Measurements from ENCODE around the gene GRM1.
"Not testable (repeated sequence)": the region's sequence is repeated elsewhere in the genome, so short reads cannot be mapped to it uniquely, and the experiment has no call there.

GRM1 gene

DNA sequence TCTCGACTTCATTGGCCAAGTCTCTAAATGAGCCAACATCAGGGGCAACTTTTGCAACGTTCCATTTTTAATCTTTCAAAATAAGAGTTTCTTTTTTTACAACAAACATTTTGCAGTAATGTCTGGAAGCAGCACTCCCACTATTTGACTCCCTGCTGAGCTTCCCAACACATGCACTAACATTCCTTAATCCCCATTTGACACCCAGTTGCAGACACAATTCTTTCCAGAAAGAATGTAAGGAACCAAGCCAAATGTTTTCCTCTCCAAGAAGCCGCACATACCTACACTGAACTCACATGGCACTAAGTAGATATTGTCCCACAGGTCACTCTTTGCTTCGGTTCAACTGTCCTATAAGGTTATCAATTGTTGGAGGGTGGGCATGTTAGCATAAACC lies 165.6 kb downstream of the GRM1 start:
- Mint-ChIP-seq H3K4me3 (no peak overlapping the region), H3K36me3 (no peaks in the 10 kb centered on the region), H3K27me3 (peaks cover 2% of the 10 kb centered on the region), H3K4me1 (ENCODE audit: low read depth) (no peaks in the 10 kb centered on the region), H3K27ac (no peak overlapping the region), H3K9me3 (ENCODE audit: low read depth) (no peaks in the 10 kb centered on the region)

DNA sequence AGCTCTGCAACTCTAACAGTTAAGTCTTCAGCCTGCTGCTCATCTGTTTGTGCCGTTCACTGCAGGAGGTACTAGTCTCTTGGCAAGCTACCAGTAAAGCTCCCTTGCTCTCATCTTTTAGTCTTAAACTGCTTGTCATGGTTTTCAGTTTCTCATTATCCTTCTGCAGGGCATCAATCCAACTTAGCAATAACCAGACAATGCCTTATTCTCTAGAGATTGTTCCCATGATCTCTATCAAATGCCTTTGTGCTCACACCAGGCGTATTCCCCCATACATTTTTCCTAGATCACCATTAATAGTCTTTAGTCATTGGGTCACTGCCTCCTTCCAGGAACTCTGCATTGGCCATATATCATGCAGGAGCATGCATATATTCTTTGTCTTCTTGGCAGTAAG lies 171.3 kb downstream of the GRM1 start:
- no peaks in the 10 kb centered on the region for H3K4me1 Mint-ChIP-seq (ENCODE audit: low read depth)
- no peaks in the 10 kb centered on the region for H3K9me3 Mint-ChIP-seq (ENCODE audit: low read depth)
- no peak overlapping the region for H3K4me3 Mint-ChIP-seq
- no peak overlapping the region for H3K27ac Mint-ChIP-seq
- no peaks in the 10 kb centered on the region for H3K36me3 Mint-ChIP-seq
- H3K27me3 Mint-ChIP-seq: peaks cover 1% of the 10 kb centered on the region

DNA sequence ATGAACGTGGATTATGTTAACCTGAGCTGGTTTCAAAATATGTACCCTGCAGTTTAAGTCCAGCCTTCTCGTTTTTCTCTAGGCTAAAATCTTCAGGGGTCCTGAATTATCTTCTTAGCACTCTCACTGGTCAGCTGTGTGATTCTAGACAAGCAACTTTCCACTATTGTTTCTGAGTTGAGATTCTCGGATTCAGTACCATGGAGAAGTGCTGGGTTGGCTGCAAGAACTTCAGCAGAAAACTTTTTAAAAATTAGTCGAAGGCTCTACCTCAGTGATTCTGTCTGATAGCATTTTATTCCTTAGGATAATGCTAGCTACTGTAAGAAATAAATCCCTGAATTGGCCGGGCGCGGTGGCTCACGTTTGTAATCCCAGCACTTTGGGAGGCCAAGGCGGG lies 173.7 kb downstream of the GRM1 start:
- Mint-ChIP-seq H3K4me3 (no peak overlapping the region), H3K36me3 (no peaks in the 10 kb centered on the region), H3K4me1 (ENCODE audit: low read depth) (no peaks in the 10 kb centered on the region), H3K9me3 (ENCODE audit: low read depth) (no peaks in the 10 kb centered on the region), H3K27me3 (peaks cover 1% of the 10 kb centered on the region), H3K27ac (no peak overlapping the region)

DNA sequence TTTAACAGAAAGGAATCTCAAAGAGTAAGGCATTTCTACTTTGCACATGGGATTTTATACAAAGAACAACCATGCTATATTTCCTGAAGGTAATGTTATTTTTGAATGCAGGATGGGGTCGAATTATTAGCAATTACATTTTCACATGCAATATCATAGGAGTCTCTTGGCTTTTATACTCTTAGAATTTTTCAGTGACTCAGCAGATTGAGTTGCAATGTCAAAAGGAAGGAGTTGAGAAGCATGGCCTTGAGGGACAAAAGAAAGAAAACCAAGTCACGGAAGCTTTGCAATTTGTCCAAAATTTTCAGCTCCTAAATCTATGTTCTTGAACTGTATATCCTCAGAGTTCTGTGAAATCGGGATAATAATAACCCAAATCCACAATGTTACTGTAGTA lies 181.1 kb downstream of the GRM1 start:
- Mint-ChIP-seq H3K27ac (no peak overlapping the region), H3K36me3 (no peaks in the 10 kb centered on the region), H3K9me3 (ENCODE audit: low read depth) (no peaks in the 10 kb centered on the region), H3K27me3 (no peaks in the 10 kb centered on the region), H3K4me1 (ENCODE audit: low read depth) (no peaks in the 10 kb centered on the region), H3K4me3 (no peak overlapping the region)

DNA sequence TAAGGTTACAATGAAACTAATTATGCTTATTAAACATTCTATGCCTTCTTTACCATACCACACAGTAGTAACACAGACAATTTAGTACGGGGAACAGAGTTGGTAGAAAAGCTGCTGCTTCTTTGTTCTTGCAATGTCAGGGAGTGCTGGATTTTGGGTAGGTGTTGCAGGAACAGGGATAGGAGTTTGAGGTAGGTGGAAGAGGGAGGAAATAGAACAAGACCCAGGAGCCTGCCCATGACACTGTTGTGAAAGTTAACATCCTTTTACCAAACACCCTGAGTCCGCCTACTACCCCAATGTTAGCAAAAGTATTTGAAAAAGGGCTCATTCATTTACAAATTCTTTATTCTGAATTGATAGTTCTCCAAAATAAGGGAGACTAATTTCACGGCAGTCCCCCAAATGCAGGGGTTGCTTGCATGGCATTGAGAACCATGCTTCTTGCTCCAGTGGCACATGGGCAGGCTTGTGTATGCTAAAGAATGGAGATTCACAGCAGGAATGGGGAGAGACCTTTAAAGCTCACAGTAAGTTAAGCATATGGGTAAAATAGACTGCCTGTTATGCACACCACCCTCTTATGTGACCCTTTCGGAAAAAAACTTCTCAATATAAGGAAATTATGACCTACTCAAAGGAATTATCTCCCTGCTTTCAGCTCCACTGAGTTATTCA lies 181.7 kb downstream of the GRM1 start:
- no peaks in the 10 kb centered on the region for H3K27me3 Mint-ChIP-seq
- no peak overlapping the region for H3K4me3 Mint-ChIP-seq
- no peaks in the 10 kb centered on the region for H3K4me1 Mint-ChIP-seq (ENCODE audit: low read depth)
- H3K27ac Mint-ChIP-seq: no peak overlapping the region
- no peaks in the 10 kb centered on the region for H3K36me3 Mint-ChIP-seq
- no peaks in the 10 kb centered on the region for H3K9me3 Mint-ChIP-seq (ENCODE audit: low read depth)

DNA sequence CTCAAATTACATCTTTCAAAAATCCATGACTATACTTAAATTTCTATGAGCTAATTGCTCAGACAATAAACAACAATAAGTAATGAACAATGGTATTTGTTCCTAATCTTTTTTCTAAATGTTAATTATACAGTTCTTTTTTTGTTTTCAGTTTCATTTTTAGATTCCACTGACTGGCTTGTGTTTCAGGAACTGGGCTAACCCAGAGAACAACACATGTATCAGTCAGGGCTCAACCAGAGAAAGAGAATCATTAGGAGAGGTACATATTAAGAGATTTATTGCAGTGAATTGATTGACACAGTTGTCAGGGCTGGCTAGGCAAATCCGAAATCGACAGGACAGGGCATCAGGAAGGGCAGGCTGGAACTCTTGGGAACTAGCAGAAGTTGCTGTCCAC lies 182.8 kb downstream of the GRM1 start:
- Mint-ChIP-seq H3K27ac (no peak overlapping the region), H3K4me3 (no peak overlapping the region), H3K27me3 (no peaks in the 10 kb centered on the region)

DNA sequence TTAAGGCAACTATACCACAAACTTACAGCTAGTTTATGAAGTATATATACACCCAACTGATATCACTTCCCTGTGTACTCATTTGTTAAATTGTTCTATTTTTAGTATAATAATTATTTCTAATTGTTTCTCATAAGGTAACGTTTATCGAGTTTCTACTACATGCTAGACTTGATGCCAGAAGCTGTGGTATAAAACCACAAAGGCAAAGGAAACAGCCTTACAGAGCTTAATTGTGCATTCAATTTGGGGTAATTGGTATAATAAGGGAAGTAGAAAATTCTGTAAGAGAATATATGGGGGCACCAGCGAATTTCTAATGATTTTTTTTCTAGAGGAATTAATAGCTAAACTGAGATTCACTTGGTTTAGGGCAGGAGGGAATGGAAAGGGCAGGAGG lies 183.9 kb downstream of the GRM1 start:
- Mint-ChIP-seq H3K4me3 (no peak overlapping the region), H3K4me1 (ENCODE audit: low read depth) (no peaks in the 10 kb centered on the region), H3K36me3 (no peaks in the 10 kb centered on the region), H3K9me3 (ENCODE audit: low read depth) (no peaks in the 10 kb centered on the region), H3K27me3 (no peaks in the 10 kb centered on the region), H3K27ac (no peak overlapping the region)

More for the DNA sequence above, 182.8 kb downstream of the GRM1 start:
- H3K36me3 Mint-ChIP-seq: no peaks in the 10 kb centered on the region
- H3K4me1 Mint-ChIP-seq (ENCODE audit: low read depth): no peaks in the 10 kb centered on the region
- H3K9me3 Mint-ChIP-seq (ENCODE audit: low read depth): no peaks in the 10 kb centered on the region

DNA sequence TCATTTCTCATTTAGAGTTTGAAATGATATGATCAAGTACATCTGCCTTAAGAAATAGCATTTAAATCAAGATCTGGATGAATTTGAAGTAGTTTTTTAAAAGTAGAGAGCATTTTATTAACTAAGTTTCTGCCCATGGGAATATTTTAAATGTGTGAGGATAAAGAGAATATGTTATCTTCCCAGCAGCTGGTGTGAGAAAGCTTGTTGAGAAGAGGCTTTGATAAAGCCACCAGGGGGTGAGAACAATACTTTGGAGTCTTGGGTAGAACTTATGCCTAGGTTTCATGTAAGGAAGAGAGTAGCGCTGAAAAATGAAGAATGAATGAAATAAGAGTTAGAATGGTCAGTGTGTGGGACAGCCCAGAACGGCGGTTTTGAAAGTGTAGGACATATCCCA lies 190.2 kb downstream of the GRM1 start:
- no peaks in the 10 kb centered on the region for H3K4me1 Mint-ChIP-seq (ENCODE audit: low read depth)
- H3K4me3 Mint-ChIP-seq: no peak overlapping the region
- H3K9me3 Mint-ChIP-seq (ENCODE audit: low read depth): no peaks in the 10 kb centered on the region
- no peak overlapping the region for H3K27ac Mint-ChIP-seq
- no peaks in the 10 kb centered on the region for H3K36me3 Mint-ChIP-seq
- H3K27me3 Mint-ChIP-seq: no peaks in the 10 kb centered on the region

DNA sequence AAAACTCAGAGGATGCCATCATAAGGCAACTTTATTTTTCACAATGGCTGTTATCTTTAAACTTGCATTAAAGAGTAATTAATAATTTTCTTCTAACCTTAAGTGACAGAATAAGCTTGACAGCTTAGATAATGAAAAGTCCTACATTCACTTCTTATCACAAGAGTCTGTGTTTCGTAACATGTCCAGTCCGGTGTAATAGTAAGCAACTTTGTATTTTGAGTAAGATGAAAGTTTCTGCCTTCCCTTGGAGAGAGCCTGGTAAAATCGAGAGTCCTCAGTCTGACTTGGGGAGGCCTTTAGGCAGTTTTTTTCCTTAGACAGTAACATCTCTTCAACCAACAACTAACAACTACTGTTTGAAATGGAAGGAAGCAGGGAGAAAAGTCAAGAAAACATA lies 195.6 kb downstream of the GRM1 start:
- Mint-ChIP-seq H3K36me3 (no peaks in the 10 kb centered on the region), H3K27me3 (no peaks in the 10 kb centered on the region), H3K27ac (no peak overlapping the region), H3K9me3 (ENCODE audit: low read depth) (no peaks in the 10 kb centered on the region), H3K4me3 (no peak overlapping the region), H3K4me1 (ENCODE audit: low read depth) (no peaks in the 10 kb centered on the region)

DNA sequence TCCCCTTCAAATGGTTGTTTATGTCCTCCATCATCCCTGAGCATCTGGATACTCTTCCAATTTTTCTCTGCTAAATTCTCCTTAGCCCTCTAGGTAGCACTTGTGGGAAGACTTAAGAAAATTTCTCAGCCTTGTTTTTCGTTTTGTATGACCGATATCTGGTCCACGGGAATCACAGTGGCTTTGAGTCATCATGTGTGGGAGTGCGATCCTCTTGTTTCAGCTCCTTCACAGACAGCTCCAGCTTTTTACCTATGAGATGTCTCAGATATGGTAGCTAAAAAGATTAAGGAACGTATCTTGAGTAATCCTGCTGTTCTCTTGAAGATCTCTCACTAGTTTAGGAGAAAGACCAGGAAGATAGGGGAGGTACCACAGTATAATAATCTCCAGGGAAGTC lies 196.1 kb downstream of the GRM1 start:
- Mint-ChIP-seq H3K36me3 (no peaks in the 10 kb centered on the region), H3K4me1 (ENCODE audit: low read depth) (no peaks in the 10 kb centered on the region), H3K4me3 (no peak overlapping the region), H3K9me3 (ENCODE audit: low read depth) (no peaks in the 10 kb centered on the region), H3K27me3 (no peaks in the 10 kb centered on the region), H3K27ac (no peak overlapping the region)

DNA sequence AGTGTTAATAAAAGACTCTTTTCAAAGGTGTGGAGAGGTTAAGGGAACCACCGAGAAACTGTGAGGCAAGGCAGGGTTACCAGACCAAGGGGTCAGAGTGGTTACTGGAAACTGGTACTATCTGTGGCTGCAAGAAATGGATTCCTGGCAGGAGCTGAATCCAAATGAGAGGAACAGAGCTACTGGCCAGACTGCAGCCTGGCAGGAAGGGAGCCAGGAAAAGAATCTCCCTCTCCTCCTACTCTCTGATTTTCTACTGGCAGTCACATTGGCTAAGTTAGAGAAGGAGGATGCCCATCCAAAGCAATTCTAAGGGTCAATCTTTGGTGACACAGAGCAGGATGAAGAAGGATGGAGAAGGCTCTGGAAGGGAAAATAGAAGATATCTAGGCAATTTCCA lies 211.5 kb downstream of the GRM1 start:
- H3K4me3 Mint-ChIP-seq: no peak overlapping the region
- no peaks in the 10 kb centered on the region for H3K36me3 Mint-ChIP-seq
- peaks cover 4% of the 10 kb centered on the region for H3K27me3 Mint-ChIP-seq
- no peaks in the 10 kb centered on the region for H3K4me1 Mint-ChIP-seq (ENCODE audit: low read depth)
- peaks cover 4% of the 10 kb centered on the region for H3K9me3 Mint-ChIP-seq (ENCODE audit: low read depth)
- H3K27ac Mint-ChIP-seq: no peak overlapping the region

DNA sequence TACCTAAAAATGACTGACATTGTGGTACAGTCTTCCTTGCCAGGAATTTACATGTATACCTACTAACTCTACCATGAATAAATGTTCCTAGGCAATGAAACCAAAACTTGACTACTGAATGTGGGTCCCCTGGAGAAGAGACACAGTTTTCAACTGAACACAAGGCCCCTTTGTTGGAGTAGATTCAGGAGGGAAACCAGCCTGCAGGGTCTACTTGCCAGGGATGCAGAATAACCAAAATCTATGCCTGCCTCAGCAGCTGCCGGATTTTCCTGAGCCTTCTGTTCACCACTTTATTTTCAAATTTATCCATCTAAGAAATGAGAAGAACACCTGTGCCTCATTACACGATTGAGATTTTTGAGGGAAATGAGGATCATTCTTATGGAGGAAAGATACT lies 211.9 kb downstream of the GRM1 start:
- Mint-ChIP-seq H3K9me3 (ENCODE audit: low read depth) (peaks cover 4% of the 10 kb centered on the region), H3K4me1 (ENCODE audit: low read depth) (no peaks in the 10 kb centered on the region), H3K4me3 (no peak overlapping the region), H3K27me3 (peaks cover 4% of the 10 kb centered on the region), H3K27ac (no peak overlapping the region), H3K36me3 (no peaks in the 10 kb centered on the region)

DNA sequence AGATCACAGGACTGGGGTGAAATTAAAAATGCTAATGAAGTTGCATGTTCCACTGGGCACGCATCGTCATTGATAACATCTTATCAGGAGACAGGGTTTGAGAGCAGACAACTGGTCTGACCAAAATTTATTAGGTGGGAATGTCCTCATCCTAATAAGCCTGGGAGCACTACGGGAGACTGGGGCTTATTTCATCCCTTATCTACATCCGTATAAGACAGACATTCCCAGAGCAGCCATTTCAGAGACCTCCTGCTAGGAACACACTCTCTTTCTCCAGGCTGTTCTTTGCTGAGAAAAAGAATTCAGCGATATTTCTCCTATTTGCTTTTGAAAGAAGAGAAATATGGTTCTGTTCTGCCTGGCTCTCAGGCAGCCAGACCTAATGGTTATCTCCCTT lies 214.8 kb downstream of the GRM1 start:
- H3K27ac Mint-ChIP-seq; H3K27me3 Mint-ChIP-seq; H3K9me3 Mint-ChIP-seq (ENCODE audit: low read depth); H3K36me3 Mint-ChIP-seq; H3K4me1 Mint-ChIP-seq (ENCODE audit: low read depth); H3K4me3 Mint-ChIP-seq: not testable (repeated sequence)

DNA sequence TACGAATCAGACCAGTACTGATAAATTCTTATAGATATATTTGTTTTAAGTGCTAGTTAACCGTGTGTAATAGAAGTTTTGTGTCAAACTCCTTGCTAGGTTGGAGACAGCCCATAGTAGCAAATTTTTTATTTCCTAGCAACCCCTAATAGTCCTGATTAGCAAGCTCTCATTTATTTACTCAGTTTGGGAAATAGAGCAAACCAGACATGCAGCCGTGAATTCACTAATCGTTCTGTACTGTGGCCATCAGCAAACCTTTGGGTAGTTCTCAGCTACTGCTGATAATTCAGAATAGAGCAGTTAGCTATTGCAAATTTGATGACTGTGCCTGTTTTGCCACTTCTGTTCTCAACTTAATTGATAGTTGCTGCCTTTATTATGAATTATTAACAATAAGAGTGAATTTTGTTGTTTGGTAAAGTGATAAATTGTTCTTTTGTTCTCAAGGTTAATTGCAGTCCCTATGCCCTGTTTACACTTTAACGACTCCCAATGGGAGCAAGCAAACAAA lies 215.8 kb downstream of the GRM1 start:
- Mint-ChIP-seq H3K27me3 (peaks cover 5% of the 10 kb centered on the region), H3K4me1 (ENCODE audit: low read depth) (no peaks in the 10 kb centered on the region), H3K4me3 (no peak overlapping the region), H3K27ac (no peak overlapping the region), H3K36me3 (no peaks in the 10 kb centered on the region), H3K9me3 (ENCODE audit: low read depth) (peaks cover 4% of the 10 kb centered on the region)

DNA sequence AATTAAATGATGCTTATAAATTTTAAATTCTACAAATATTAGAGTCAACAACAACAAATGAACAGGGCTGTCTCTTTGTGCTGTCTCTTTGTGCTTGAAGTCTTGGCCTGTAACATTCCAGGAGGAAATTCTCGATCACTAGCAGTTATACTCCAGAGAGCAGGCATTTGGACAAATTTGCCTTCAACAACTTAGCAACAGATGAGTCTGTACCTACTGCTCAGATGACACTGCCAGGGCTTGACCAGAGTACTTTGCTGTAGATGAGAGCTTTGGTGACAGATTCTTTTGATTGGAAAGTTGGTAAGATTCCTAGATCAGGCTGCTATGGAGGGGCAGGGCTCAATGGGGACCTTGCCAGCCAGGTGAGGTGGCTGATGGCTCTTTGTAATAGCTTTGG lies 217.2 kb downstream of the GRM1 start:
- no peak overlapping the region for H3K27ac Mint-ChIP-seq
- no peaks in the 10 kb centered on the region for H3K36me3 Mint-ChIP-seq
- peaks cover 5% of the 10 kb centered on the region for H3K27me3 Mint-ChIP-seq
- H3K4me1 Mint-ChIP-seq (ENCODE audit: low read depth): no peaks in the 10 kb centered on the region
- peaks cover 4% of the 10 kb centered on the region for H3K9me3 Mint-ChIP-seq (ENCODE audit: low read depth)
- no peak overlapping the region for H3K4me3 Mint-ChIP-seq

DNA sequence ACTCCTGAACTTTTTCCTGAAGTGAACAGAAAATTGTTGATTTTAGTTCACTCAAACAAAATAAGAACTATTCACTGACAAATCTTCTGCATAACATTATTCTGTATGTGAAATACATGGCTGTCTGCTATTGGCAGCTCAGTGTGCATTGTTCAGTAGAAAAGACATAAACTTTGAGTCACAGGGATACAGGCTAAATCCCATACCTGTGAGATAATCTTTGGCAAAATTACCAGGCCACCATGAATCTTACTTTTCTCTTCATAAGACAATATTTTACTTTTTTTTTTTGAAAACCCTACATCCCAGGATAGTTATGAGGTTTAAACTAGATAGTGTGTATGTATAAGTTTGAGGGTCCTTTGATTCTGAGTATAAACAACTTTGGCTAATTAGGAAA lies 224.8 kb downstream of the GRM1 start:
- Mint-ChIP-seq H3K36me3 (no peaks in the 10 kb centered on the region), H3K4me3 (no peak overlapping the region), H3K4me1 (ENCODE audit: low read depth) (no peaks in the 10 kb centered on the region), H3K27ac (no peak overlapping the region), H3K9me3 (ENCODE audit: low read depth) (no peaks in the 10 kb centered on the region), H3K27me3 (no peaks in the 10 kb centered on the region)

All from activated naive CD8-positive, alpha-beta T cell (primary cell).